ENCODE results near the gene JDP2.

Gene JDP2

DNA sequence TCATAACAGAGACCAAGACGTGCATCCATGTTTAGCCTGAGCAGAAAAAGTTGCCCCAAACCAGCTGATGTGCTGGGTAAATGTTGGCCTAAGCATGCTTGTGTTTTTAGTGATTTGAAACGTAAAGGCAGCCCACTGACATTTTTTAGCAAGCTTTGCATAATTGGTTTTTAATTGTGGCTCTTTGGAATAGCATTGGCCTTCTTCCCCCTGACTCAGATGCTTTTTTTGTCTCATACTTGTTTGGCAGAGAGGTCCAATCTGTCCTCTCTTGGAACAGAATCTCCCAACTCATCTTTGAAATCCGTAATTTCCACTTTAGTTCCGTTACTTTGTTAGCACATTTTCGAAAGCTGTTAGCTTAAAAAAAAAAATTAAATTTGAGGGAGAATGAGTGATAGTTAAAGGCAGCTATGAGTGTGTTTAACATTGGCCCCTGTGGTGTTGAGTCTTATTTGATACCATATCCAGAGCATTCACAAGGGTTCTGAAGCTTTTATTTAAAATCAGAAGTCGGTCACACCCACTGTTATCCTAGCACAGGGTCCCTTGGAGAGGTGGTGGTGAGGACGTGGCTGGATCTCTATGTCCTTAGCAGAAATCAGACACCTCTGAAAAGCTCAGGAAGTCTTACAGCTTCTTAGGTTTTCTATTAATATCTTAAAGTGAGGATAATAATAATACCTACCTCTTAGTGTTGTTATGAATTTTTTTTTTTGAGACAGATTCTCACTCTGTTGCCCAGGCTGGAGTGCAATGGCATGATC is 15.6 kb downstream of the JDP2 start:
- ChIA-PET POLR2A (no interaction called here), CTCF (interaction anchor here (0.6 to 1.0 kb wide), 3 partner anchors 117 to 147 kb away, joined by 3 to 4 read pairs (median 4); no protein-coding TSS in a partner anchor)
- TF ChIP-seq ZNF302 (tag by site-specific recombination; IDR thresholded peaks at IDR 0.05; ENCODE audit: low read depth): no peak
- TF ChIP-seq, protein P1, sequence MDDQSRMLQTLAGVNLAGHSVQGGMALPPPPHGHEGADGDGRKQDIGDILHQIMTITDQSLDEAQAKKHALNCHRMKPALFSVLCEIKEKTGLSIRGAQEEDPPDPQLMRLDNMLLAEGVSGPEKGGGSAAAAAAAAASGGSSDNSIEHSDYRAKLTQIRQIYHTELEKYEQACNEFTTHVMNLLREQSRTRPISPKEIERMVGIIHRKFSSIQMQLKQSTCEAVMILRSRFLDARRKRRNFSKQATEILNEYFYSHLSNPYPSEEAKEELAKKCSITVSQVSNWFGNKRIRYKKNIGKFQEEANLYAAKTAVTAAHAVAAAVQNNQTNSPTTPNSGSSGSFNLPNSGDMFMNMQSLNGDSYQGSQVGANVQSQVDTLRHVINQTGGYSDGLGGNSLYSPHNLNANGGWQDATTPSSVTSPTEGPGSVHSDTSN (CRISPR knock-in tag; IDR thresholded peaks at IDR 0.05): no peak
- TF ChIP-seq SCRT1 (tag by site-specific recombination; IDR thresholded peaks at IDR 0.05; ENCODE audit: borderline replicate concordance): no peak
- Histone ChIP-seq H3K4me3 (ENCODE audit: low read depth, low read length) (no peak overlapping the region), H3K9me3 (ENCODE audit: control insufficient read depth, insufficient read depth, low read depth, low read length) (no peaks in the 10 kb centered on the region), H3K27ac (ENCODE audit: extremely low read depth, low read depth, low read length) (no peak overlapping the region), H3K4me1 (ENCODE audit: control insufficient read depth, insufficient read depth, low read length) (no peaks in the 10 kb centered on the region), H3K36me3 (ENCODE audit: control insufficient read depth in 2 of 2, insufficient read depth in 1 of 2, low read length in 2 of 2) (peaks cover 0 to 13% of the 10 kb centered on the region in 2 experiments; a peak in 1 of 3 replicates)

DNA sequence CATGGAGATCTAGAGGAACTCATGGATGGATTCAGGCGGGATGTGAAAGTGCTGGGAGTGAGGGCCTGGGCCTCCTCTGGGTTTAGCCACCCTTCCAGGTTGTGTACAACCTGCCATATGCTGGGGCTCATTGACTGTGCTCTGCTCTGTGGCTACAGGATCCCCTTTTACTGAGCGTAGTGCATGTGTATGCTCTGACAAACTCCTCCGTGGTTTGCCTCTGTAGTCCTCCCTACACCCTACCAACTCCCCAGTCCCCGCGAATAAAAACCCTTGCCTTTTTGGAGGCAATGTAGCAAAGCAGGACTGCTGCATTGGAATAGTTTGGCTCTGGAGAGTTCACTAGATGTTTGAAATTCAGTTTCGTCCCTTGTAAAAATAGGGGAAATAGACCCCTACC is 17.4 kb downstream of the JDP2 start:
- TF ChIP-seq, protein P2, sequence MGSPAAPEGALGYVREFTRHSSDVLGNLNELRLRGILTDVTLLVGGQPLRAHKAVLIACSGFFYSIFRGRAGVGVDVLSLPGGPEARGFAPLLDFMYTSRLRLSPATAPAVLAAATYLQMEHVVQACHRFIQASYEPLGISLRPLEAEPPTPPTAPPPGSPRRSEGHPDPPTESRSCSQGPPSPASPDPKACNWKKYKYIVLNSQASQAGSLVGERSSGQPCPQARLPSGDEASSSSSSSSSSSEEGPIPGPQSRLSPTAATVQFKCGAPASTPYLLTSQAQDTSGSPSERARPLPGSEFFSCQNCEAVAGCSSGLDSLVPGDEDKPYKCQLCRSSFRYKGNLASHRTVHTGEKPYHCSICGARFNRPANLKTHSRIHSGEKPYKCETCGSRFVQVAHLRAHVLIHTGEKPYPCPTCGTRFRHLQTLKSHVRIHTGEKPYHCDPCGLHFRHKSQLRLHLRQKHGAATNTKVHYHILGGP (tag by site-specific recombination; IDR thresholded peaks at IDR 0.05): no peak
- TF ChIP-seq ZNF660 (tag by site-specific recombination; IDR thresholded peaks at IDR 0.05): no peak
- TF ChIP-seq ZNF133 (tag by site-specific recombination; IDR thresholded peaks at IDR 0.05): no peak
- TF ChIP-seq, protein P3, sequence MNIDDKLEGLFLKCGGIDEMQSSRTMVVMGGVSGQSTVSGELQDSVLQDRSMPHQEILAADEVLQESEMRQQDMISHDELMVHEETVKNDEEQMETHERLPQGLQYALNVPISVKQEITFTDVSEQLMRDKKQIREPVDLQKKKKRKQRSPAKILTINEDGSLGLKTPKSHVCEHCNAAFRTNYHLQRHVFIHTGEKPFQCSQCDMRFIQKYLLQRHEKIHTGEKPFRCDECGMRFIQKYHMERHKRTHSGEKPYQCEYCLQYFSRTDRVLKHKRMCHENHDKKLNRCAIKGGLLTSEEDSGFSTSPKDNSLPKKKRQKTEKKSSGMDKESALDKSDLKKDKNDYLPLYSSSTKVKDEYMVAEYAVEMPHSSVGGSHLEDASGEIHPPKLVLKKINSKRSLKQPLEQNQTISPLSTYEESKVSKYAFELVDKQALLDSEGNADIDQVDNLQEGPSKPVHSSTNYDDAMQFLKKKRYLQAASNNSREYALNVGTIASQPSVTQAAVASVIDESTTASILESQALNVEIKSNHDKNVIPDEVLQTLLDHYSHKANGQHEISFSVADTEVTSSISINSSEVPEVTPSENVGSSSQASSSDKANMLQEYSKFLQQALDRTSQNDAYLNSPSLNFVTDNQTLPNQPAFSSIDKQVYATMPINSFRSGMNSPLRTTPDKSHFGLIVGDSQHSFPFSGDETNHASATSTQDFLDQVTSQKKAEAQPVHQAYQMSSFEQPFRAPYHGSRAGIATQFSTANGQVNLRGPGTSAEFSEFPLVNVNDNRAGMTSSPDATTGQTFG (tag by site-specific recombination; IDR thresholded peaks at IDR 0.05; ENCODE audit: borderline replicate concordance): no peak
- no peak for TF ChIP-seq ZNF350 (tag by site-specific recombination; IDR thresholded peaks at IDR 0.05)
- TF ChIP-seq SALL2 (tag by site-specific recombination; IDR thresholded peaks at IDR 0.05; ENCODE audit: borderline replicate concordance): no peak
- TF ChIP-seq ZBTB20 (tag by site-specific recombination; IDR thresholded peaks at IDR 0.05): no peak
- no peak for TF ChIP-seq KLF9 (tag by site-specific recombination; IDR thresholded peaks at IDR 0.05; ENCODE audit: low read depth)
- H3K27ac ChIP-seq (ENCODE audit: extremely low read depth, low read depth, low read length): no peak overlapping the region
- ChIA-PET CTCF (no interaction called here), POLR2A (no interaction called here)
- no peaks in the 10 kb centered on the region for H3K4me1 ChIP-seq (ENCODE audit: control insufficient read depth, insufficient read depth, low read length)
- no peaks in the 10 kb centered on the region for H3K9me3 ChIP-seq (ENCODE audit: control insufficient read depth, insufficient read depth, low read depth, low read length)
- no peak overlapping the region for H3K4me3 ChIP-seq (ENCODE audit: low read depth, low read length)
- peaks cover 0 to 8% of the 10 kb centered on the region in 2 experiments; a peak in 1 of 3 replicates for H3K36me3 ChIP-seq (ENCODE audit: control insufficient read depth in 2 of 2, insufficient read depth in 1 of 2, low read length in 2 of 2)

DNA sequence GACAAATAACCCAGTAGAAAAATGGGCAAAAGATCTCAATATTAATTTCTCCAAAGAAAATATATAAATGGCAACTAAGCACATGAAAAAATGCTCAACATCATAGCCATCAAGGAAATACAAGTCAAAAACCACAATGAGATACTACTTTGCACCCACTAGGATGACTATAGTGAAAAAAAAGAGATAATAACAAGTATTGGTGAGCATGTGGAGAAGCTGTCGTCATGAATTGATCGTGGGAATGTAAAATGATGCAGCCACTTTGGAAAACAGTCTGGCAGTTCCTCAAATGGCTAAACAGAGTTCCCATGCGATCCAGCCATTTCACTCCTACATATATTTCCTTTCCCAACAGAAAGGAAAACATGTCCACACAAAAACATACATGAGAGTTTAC is 18.1 kb downstream of the JDP2 start:
- ChIA-PET POLR2A (interaction anchor here (1.3 kb wide), 1 partner anchor 14 kb away, joined by 3 read pairs; no protein-coding TSS in a partner anchor), CTCF (no interaction called here)
- Histone ChIP-seq H3K36me3 (ENCODE audit: control insufficient read depth in 2 of 2, insufficient read depth in 1 of 2, low read length in 2 of 2) (peaks cover 0 to 5% of the 10 kb centered on the region in 2 experiments; a peak in 1 of 3 replicates), H3K9me3 (ENCODE audit: control insufficient read depth, insufficient read depth, low read depth, low read length) (no peaks in the 10 kb centered on the region), H3K4me1 (ENCODE audit: control insufficient read depth, insufficient read depth, low read length) (no peaks in the 10 kb centered on the region), H3K27ac (ENCODE audit: extremely low read depth, low read depth, low read length) (no peak overlapping the region), H3K4me3 (ENCODE audit: low read depth, low read length) (no peak overlapping the region)
- TF ChIP-seq ZNF510 (tag by site-specific recombination; IDR thresholded peaks at IDR 0.05; ENCODE audit: insufficient replicate concordance) (no peak), ZNF707 (tag by site-specific recombination; IDR thresholded peaks at IDR 0.05) (no peak), ZNF596 (tag by site-specific recombination; IDR thresholded peaks at IDR 0.05) (no peak), ZNF530 (tag by site-specific recombination; IDR thresholded peaks at IDR 0.05; ENCODE audit: low read depth) (no peak), ZNF155 (tag by site-specific recombination; IDR thresholded peaks at IDR 0.05) (no peak)
- TF ChIP-seq, protein P4, sequence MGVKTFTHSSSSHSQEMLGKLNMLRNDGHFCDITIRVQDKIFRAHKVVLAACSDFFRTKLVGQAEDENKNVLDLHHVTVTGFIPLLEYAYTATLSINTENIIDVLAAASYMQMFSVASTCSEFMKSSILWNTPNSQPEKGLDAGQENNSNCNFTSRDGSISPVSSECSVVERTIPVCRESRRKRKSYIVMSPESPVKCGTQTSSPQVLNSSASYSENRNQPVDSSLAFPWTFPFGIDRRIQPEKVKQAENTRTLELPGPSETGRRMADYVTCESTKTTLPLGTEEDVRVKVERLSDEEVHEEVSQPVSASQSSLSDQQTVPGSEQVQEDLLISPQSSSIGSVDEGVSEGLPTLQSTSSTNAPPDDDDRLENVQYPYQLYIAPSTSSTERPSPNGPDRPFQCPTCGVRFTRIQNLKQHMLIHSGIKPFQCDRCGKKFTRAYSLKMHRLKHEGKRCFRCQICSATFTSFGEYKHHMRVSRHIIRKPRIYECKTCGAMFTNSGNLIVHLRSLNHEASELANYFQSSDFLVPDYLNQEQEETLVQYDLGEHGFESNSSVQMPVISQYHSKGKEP (tag by site-specific recombination; IDR thresholded peaks at IDR 0.05): no peak

All from HEK293 (cell line).